ENCODE results near the gene UBL7.

The UBL7 gene

DNA sequence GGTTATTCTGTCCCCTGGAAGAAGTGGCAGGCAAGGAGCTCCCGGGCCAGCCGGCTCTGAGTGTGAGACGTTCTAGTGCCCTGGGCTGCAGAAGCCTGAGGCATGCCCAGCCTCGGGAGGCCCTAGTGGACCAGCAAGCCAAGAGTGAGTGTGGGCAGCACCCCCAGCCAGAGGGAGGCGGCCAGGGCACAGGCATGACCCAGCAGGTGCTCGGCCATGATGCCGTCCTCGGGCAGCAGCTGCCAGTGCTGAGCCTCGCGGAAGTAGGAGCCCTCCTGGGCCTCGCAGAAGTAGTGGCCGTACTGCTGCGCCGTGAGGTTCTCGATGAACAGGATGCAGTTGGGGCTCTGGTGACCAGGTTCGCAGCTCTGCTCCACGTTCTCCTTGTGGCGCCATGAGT is 50.5 kb downstream of the UBL7 start:
- H3K4me3 ChIP-seq (ENCODE audit: low read depth, low read length) = no peak overlapping the region

GRCh38 chr15:74409225-74409624 is 51.7 kb downstream of the UBL7 start:
- H3K4me3 ChIP-seq (ENCODE audit: low read depth, low read length) = no peak overlapping the region

- H3K4me3 ChIP-seq (ENCODE audit: low read depth, low read length) = no peak overlapping the region
Observed at GRCh38 chr15:74408815-74409214, 52.1 kb downstream of the UBL7 start.

DNA sequence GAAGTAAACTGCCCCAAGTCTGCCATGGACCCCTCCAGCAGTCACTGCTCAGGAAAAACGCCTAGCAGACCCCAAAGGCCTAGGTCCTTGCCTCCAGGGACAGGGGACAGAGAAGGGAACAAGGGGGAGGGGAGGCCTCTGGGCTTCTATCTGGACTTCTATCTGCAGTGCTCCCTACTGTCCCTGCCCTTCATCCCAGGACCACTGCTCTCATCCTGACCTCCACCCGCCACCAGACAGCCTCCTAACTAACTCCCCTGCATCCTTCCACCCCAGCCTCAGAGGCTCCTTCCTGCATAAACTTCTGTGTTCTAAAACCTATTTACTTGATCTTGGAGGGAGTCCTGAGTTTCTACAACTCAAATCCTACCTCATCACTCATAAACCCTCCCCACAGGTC is 52.6 kb downstream of the UBL7 start:
- H3K4me3 ChIP-seq (ENCODE audit: low read depth, low read length) = no peak overlapping the region

- no peak overlapping the region for H3K4me3 ChIP-seq (ENCODE audit: low read depth, low read length)
Observed at GRCh38 chr15:74406992-74407705, 53.8 kb downstream of the UBL7 start.

DNA sequence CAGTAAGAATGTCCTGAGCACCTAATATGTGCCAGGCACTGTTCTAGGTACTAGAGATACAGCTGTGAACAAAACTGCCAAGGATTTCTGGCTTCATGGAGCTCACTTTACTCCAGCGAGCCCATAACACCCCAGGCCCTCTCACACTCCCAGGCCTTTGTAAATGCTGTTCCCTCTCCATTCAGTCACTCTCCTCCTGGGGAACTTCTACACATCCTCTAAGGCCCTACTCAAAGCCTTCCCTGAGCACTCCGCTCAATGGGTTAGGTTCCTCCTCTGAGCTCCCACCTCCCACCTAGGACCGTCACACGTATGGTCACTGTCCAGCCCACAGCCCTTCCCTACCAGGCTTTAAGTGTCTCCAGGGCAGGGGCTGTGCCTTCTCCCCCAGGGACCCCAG is 54.4 kb downstream of the UBL7 start:
- H3K4me3 ChIP-seq (ENCODE audit: low read depth, low read length) = no peak overlapping the region

GRCh38 chr15:74405823-74406222 is 55.1 kb downstream of the UBL7 start:
- no peak overlapping the region for H3K4me3 ChIP-seq (ENCODE audit: low read depth, low read length)

DNA sequence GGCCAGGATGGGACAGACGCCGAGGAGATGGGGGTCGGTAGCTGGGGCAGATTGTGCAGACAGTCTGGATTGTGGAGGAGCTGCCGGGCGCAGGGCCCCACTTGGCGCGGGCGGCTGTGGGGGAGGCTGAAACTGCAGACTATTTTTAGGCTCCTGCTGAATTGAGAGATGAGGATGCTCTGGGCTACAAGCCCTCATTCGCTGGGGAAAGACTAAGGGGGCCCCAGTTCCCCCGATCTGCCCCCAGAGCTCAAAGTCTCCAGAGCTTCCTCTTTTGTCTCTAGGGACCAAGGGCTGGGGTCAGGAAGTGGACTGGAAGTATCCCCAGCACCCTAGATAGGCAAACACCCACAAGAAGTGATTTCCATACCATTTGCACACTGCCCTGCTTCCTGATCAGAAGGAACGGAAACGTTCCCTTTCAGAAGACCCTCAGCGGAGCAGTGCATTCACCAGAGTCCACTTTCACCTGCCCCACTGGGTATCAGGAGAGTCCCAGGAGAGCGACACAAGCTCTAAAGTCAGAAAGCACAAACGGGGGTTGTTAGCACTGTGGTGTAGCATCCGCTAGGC is 56.9 kb downstream of the UBL7 start:
- H3K4me3 ChIP-seq (ENCODE audit: low read depth, low read length) = no peak overlapping the region

GRCh38 chr15:74403588-74403919 is 57.4 kb downstream of the UBL7 start:
- H3K4me3 ChIP-seq (ENCODE audit: low read depth, low read length) = no peak overlapping the region

DNA sequence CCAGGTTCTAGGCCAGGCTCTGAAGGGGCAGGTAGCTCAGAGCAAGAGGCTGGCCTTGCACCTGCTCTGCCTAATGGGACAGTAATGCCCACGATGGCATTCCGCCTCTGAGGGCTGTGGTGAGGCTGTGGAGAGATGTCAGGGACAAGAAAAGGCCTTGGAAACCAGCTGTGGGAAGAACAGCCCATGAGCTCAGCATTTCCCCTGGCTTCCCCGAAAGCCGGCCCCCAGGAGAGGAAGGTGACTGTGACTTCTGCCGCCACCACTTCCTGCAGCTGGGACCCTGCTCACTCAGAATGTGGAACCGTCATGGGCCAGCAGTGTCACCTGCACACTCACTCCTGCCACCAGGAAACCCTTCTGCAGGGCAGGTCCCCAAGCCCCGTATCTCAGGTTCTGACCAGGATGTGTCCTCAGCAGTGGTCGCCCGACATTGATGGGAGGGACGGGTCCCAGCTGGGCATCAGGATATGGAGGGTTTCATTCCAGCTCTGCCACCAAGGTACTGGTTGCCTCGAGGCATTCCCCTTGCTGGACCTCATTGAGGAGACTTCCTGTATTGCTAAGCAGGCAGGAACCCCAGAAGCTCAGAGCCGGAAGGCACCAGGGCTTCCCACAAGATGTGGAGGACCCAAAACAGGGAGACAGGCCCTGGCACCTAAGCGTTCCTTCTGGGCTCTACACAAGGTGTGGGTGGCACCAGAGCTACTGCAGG is 57.9 kb downstream of the UBL7 start:
- H3K4me3 ChIP-seq (ENCODE audit: low read depth, low read length) = no peak overlapping the region

DNA sequence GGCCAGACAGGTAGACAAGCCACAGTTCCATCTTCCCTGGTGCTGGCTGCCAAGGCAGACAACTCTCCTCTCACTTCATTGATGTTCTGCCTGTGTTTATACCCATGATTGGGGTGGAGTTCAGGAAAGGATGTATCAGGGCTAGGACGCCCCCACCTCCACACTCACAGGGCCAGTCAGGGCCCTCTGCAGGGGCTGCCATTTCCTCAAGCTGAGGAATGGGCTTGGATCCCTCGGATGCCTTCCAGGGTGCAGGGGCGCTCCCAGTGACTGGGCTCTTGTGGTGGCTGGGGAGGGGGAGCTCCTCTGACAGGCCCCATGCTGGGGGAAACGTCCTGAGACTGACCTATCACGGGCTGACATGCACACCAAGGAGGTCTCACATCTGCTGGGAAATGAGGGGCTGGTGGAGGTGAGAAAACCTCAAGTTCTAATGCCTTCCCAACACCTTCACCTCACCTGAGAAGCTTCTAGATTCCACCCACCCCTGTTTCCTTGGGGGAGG is 58.6 kb downstream of the UBL7 start:
- no peak overlapping the region for H3K4me3 ChIP-seq (ENCODE audit: low read depth, low read length)

- no peak overlapping the region for H3K4me3 ChIP-seq (ENCODE audit: low read depth, low read length)
Observed at GRCh38 chr15:74400915-74401757, 59.8 kb downstream of the UBL7 start.

GRCh38 chr15:74400313-74400860 is 60.6 kb downstream of the UBL7 start:
- no peak overlapping the region for H3K4me3 ChIP-seq (ENCODE audit: low read depth, low read length)

GRCh38 chr15:74399511-74400312 is 61.2 kb downstream of the UBL7 start:
- no peak overlapping the region for H3K4me3 ChIP-seq (ENCODE audit: low read depth, low read length)

- no peak overlapping the region for H3K4me3 ChIP-seq (ENCODE audit: low read depth, low read length)
Observed at GRCh38 chr15:74399100-74399499, 61.9 kb downstream of the UBL7 start.

DNA sequence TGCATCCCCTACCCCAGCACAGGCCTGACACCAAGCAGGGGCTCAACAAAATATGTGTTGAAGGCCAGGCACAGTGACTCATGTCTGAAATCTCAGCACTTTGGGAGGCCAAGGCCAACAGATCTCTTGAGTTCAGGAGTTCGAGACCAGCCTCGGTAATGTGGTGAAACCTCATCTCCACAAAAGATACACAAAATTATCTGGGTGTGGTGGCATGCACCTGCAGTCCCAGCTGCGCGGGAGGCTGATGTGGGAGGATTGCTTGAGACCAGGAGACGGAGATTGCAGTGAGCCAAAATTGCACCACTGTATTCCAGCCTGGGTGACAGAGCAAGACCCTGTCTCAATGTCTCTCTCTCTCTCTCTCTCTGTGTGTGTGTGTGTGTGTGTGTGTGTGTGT is 62.8 kb downstream of the UBL7 start:
- H3K4me3 ChIP-seq (ENCODE audit: low read depth, low read length) = no peak overlapping the region

GRCh38 chr15:74397239-74398068 is 63.5 kb downstream of the UBL7 start:
- H3K4me3 ChIP-seq (ENCODE audit: low read depth, low read length) = no peak overlapping the region

DNA sequence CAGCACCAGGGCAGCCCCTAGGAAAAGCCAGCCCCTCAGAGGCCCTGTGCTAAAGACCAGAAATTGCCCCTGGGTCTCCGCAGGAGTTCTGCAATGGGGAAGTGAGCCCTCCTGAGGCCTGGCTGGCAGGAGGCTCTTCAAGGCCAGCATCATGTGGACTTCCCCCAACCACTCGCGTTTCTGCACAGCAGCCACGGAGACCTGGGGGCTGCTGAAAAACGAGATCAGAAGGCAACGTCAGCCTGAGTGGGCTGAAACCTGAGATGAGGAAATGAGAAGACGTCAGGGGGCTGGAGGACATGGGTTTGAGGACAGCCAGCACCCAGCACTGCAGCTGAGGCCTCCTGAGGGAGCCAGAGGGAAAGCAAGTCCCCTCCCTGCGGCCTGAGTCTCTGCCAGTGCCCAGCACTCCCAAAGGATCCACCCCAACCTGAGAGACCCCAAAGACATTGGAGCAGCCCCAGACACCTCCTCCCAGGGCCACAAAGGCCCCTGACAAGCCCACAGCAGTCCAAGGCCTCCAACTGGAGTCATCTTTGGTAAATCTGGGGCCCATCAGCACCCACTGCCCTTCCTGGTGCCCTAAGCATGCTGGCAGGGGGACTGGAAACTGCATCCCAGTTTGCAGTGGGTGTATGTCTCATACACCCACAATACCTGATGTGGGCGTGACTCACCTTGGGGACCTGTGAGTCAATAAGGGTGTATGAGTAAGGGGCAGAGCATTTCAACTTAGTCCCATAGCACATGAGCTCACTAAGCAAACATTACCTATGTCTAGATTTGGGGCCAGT is 64.3 kb downstream of the UBL7 start:
- no peak overlapping the region for H3K4me3 ChIP-seq (ENCODE audit: low read depth, low read length)

DNA sequence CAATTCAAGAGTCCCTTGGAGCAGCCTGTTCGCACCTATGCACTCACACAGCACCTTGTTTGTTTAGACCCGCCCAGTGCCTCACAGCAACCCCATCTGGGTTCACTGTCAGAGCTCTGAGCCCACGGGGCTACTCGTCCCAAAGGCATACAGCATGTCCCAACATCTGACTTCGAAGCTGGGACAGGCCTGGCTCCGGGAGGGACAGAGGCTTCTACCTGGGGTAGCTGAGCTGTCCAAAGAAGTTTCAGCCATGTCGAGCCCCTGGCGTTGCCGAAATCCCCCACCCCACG is 64.9 kb downstream of the UBL7 start:
- H3K4me3 ChIP-seq (ENCODE audit: low read depth, low read length) = no peak overlapping the region
